ENCODE data around the gene WDR38. TPM values are rescaled to one million over a fixed set of nuclear protein-coding genes. Genes with fewer than 3 reads are reported as not detected.

Gene WDR38
- total RNA-seq, 1 experiment from 2014 or later, result not detected

DNA sequence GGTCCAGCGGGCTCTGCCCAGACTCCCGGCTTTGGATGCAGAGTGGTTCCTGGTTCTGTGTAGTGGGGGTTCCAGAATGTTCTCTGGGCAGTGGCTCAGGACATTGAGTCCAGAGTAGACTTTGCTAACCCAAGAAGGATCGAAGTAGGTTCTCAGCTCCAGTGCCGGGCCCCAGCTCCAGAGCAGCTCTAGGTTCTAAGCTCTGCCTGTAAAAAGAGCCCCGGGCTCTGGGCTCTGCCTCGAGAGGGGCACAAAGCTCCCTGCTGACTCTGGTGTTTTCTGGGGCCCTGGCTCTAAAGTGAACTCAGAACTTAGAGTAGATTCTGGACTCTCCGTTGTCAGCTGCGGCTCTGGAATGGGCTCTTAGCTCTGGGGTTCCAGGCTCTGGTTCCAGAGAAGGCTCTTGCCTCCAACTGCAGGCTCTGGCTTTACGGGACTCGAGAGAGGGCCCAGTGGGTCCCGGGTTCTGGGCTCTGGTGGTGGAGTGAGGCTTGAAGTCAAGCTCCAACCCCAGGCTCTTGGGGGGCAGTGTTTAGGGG, 414 bp downstream of the WDR38 start:
- Histone ChIP-seq H3K9me3 (ENCODE audit: control insufficient read depth, insufficient read depth, low read depth, low read length) (no peaks in the 10 kb centered on the region), H3K4me1 (ENCODE audit: control insufficient read depth, insufficient read depth, low read length) (peaks cover 7% of the 10 kb centered on the region; the same call in 1 of the 2 replicates), H3K27ac (ENCODE audit: low read length) (peak overlapping the region; percentile 29; the same call in 1 of the 2 replicates), H3K4me3 (ENCODE audit: low read depth in 2 of 2, low read length in 2 of 2) (peak overlapping the region; percentile 48 to 56), H3K36me3 (ENCODE audit: control insufficient read depth, insufficient read depth, low read length) (no peaks in the 10 kb centered on the region), H3K27me3 (ENCODE audit: control insufficient read depth, insufficient read depth, low read length) (no peaks in the 10 kb centered on the region)
- ChIA-PET CTCF (interaction anchor here (0.8 to 7.5 kb wide), 6 partner anchors 9 to 85 kb away, joined by 6 to 134 read pairs (median 8); partner anchors contain the start of genes NR6A1 and OLFML2A), POLR2A (interaction anchor here (0.6 to 1.0 kb wide), 3 partner anchors 13 to 85 kb away, joined by 3 read pairs; partner anchors contain the start of gene NR6A1)
- BruUV-seq (replicated peaks), result no TSS peak
- TF ChIP-seq, protein P1, sequence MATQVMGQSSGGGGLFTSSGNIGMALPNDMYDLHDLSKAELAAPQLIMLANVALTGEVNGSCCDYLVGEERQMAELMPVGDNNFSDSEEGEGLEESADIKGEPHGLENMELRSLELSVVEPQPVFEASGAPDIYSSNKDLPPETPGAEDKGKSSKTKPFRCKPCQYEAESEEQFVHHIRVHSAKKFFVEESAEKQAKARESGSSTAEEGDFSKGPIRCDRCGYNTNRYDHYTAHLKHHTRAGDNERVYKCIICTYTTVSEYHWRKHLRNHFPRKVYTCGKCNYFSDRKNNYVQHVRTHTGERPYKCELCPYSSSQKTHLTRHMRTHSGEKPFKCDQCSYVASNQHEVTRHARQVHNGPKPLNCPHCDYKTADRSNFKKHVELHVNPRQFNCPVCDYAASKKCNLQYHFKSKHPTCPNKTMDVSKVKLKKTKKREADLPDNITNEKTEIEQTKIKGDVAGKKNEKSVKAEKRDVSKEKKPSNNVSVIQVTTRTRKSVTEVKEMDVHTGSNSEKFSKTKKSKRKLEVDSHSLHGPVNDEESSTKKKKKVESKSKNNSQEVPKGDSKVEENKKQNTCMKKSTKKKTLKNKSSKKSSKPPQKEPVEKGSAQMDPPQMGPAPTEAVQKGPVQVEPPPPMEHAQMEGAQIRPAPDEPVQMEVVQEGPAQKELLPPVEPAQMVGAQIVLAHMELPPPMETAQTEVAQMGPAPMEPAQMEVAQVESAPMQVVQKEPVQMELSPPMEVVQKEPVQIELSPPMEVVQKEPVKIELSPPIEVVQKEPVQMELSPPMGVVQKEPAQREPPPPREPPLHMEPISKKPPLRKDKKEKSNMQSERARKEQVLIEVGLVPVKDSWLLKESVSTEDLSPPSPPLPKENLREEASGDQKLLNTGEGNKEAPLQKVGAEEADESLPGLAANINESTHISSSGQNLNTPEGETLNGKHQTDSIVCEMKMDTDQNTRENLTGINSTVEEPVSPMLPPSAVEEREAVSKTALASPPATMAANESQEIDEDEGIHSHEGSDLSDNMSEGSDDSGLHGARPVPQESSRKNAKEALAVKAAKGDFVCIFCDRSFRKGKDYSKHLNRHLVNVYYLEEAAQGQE (IDR thresholded peaks at IDR 0.05; ENCODE audit: insufficient read depth in 1 of 2, low read depth in 2 of 2, low read length in 1 of 2), result no peak
- TF ChIP-seq SIN3A (IDR thresholded peaks at IDR 0.05; ENCODE audit: borderline replicate concordance, insufficient read depth, low read depth, low read length) (no peak), TCF7L2 (IDR thresholded peaks at IDR 0.05; ENCODE audit: low read depth, low read length) (no peak), POLR2AphosphoS5 (IDR thresholded peaks at IDR 0.05; ENCODE audit: low read depth, low read length) (no peak), CTCF (IDR thresholded peaks at IDR 0.05) (no peak)
- ATAC-seq, result no peak; the same call in 1 of the 2 replicates
- no peak for DNase-seq (ENCODE audit: low read depth, low spot score)
- intact Hi-C loops (cut with micrococcal nuclease; ENCODE audit: unreplicated experiment) (loop anchor here (1.0 kb wide), 1 partner anchor 82 kb away; the partner anchor contains the start of gene NR6A1), in situ Hi-C loops (cut with HindIII; ENCODE audit: low pct_unique_long_range_greater_than_20kb, low sequenced_read_pairs) (no loop called here)

DNA sequence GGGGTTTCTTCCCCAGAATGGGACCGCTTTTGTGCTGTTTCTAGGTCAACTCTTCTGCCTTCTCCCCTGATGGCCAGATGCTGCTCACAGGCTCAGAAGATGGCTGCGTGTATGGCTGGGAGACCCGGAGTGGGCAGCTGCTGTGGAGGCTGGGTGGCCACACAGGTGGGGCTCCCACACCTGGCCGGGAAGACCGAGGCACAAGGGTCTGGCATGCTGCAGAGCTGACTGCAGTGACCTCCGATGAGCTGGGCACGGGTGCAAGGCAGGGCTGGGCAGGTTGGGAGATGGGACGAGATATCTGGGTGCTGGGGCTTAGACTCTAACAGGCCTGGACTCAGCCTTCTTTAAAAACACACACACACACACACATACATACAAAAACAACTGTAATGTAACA, 901 bp downstream of the WDR38 start:
- in situ Hi-C loops (cut with HindIII; ENCODE audit: low pct_unique_long_range_greater_than_20kb, low sequenced_read_pairs), result no loop called here

More for the DNA sequence above, 901 bp downstream of the WDR38 start:
- Histone ChIP-seq H3K27ac (ENCODE audit: low read length) (no peak overlapping the region), H3K4me1 (ENCODE audit: control insufficient read depth, insufficient read depth, low read length) (peaks cover 11% of the 10 kb centered on the region), H3K4me3 (ENCODE audit: low read depth in 2 of 2, low read length in 2 of 2) (no peak overlapping the region), H3K36me3 (ENCODE audit: control insufficient read depth, insufficient read depth, low read length) (no peaks in the 10 kb centered on the region; the same call in 1 of the 2 replicates), H3K27me3 (ENCODE audit: control insufficient read depth, insufficient read depth, low read length) (no peaks in the 10 kb centered on the region), H3K9me3 (ENCODE audit: control insufficient read depth, insufficient read depth, low read depth, low read length) (no peaks in the 10 kb centered on the region)
- BruUV-seq (replicated peaks), result no TSS peak
- intact Hi-C loops (cut with micrococcal nuclease; ENCODE audit: unreplicated experiment), result no loop called here
- ChIA-PET POLR2A (interaction anchor here (0.7 to 1.0 kb wide), 2 partner anchors 67 to 85 kb away, joined by 3 to 4 read pairs; no protein-coding TSS in a partner anchor), CTCF (interaction anchor here (0.7 to 7.5 kb wide), 6 partner anchors 8 to 90 kb away, joined by 5 to 134 read pairs (median 8); partner anchors contain the start of genes NR6A1 and OLFML2A)
- no peak for TF ChIP-seq CTCF (IDR thresholded peaks at IDR 0.05)
- TF ChIP-seq, protein P1 (IDR thresholded peaks at IDR 0.05; ENCODE audit: insufficient read depth in 1 of 2, low read depth in 2 of 2, low read length in 1 of 2), result no peak
- DNase-seq (ENCODE audit: low read depth, low spot score), result no peak
- ATAC-seq, result no peak

Measured in Panc1 (cell line).